Measurements from ENCODE around the gene KIZ. TPM values are rescaled to one million over a fixed set of nuclear protein-coding genes. Genes with fewer than 3 reads are reported as not detected.

The KIZ gene
- total RNA-seq, 1 donor from 2014 or later: 25.0 TPM

DNA sequence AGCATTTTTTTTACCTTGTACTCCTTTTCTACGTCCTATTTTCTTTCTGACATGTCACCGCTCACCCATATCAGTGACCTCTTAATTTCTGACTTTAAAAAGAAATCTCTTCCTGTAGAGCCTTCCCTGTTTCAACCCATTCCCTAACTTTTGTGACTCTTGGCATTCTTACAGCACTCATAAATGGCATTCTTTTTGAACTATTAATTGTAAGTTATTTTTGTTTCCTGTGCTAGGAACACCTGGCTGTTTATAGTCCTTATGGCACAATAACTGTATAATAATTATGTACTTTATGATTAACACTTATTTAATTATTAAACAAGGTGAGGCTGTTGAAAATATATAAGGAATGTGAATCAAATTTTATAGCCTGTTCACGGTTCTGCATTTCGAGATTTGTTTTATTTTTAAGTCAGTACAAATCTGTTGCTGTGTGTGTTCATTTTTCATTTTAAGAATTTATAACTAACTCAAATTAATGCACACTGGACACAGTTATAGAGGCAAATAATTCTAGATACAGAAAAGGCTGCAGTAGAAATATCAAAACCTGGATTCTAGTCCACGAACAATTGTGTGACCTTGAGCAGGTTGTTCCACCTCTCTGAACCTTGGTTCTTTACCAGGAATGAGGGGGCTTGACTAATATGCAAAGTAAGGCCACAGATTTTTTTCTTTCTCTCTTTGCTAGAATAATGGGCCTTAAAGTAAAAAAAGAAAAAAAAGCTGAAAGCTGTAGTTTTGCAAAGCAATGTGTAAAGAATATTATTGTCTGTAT lies 1.5 kb downstream of the KIZ start:
- Histone ChIP-seq H3K4me1 (peaks cover 16% of the 10 kb centered on the region), H3K36me3 (no peaks in the 10 kb centered on the region), H3K27ac (peak overlapping the region; percentile 85), H3K27me3 (no peaks in the 10 kb centered on the region), H3K9me3 (no peaks in the 10 kb centered on the region), H3K4me3 (peak overlapping the region in 1 of 2 donors; percentile 89)
- TF ChIP-seq, protein P1, sequence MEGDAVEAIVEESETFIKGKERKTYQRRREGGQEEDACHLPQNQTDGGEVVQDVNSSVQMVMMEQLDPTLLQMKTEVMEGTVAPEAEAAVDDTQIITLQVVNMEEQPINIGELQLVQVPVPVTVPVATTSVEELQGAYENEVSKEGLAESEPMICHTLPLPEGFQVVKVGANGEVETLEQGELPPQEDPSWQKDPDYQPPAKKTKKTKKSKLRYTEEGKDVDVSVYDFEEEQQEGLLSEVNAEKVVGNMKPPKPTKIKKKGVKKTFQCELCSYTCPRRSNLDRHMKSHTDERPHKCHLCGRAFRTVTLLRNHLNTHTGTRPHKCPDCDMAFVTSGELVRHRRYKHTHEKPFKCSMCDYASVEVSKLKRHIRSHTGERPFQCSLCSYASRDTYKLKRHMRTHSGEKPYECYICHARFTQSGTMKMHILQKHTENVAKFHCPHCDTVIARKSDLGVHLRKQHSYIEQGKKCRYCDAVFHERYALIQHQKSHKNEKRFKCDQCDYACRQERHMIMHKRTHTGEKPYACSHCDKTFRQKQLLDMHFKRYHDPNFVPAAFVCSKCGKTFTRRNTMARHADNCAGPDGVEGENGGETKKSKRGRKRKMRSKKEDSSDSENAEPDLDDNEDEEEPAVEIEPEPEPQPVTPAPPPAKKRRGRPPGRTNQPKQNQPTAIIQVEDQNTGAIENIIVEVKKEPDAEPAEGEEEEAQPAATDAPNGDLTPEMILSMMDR (IDR thresholded peaks at IDR 0.05): no peak
- TF ChIP-seq POLR2A (IDR thresholded peaks at IDR 0.05) (no peak), POLR2AphosphoS5 (IDR thresholded peaks at IDR 0.05; ENCODE audit: insufficient read depth in 1 of 2, low read depth in 1 of 2) (no peak)
- DNase-seq (ENCODE audit: extremely low spot score in 2 of 2): no peak
- intact Hi-C loops (cut with DNase I): no loop called here

DNA sequence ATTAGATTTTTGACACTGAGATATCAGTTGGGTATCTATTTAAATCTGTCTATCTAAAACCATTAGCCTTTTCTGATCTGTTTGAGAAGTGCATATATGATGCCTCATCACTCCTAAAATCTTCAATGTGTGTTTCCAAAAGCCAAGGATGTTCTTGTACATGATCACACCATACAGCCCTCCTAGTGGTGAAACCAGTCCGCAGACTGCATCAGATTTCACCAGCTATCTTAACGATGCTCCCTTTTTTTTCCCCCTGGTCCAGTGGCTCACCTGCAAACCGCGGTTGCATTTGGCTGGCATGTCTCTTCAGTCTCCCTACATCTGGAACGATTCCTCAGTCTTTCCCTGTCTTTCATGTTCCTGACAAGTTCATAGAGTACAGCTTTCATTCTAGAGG lies 4.0 kb downstream of the KIZ start:
- Histone ChIP-seq H3K36me3 (peaks cover 0 to 10% of the 10 kb centered on the region in 2 donors), H3K9me3 (no peaks in the 10 kb centered on the region), H3K4me1 (peaks cover 16% of the 10 kb centered on the region), H3K27me3 (no peaks in the 10 kb centered on the region), H3K27ac (no peak overlapping the region), H3K4me3 (no peak overlapping the region)
- TF ChIP-seq, protein P1 (IDR thresholded peaks at IDR 0.05): no peak
- no peak for TF ChIP-seq POLR2AphosphoS5 (IDR thresholded peaks at IDR 0.05; ENCODE audit: insufficient read depth in 1 of 2, low read depth in 1 of 2)
- no peak for TF ChIP-seq POLR2A (IDR thresholded peaks at IDR 0.05)
- DNase-seq (ENCODE audit: extremely low spot score in 2 of 2): no peak
- intact Hi-C loops (cut with DNase I): no loop called here

- Histone ChIP-seq H3K9me3 (no peaks in the 10 kb centered on the region), H3K27me3 (no peaks in the 10 kb centered on the region), H3K4me1 (no peaks in the 10 kb centered on the region), H3K27ac (no peak overlapping the region), H3K36me3 (peaks cover 0 to 10% of the 10 kb centered on the region in 2 donors), H3K4me3 (no peak overlapping the region)
- TF ChIP-seq, protein P1 (IDR thresholded peaks at IDR 0.05): no peak
- TF ChIP-seq POLR2AphosphoS5 (IDR thresholded peaks at IDR 0.05; ENCODE audit: insufficient read depth in 1 of 2, low read depth in 1 of 2) (no peak), POLR2A (IDR thresholded peaks at IDR 0.05) (no peak)
- no peak for DNase-seq (ENCODE audit: extremely low spot score in 2 of 2)
- intact Hi-C loops (cut with DNase I): no loop called here
These were observed 7.5 kb downstream of the KIZ start for GRCh38 chr20:21133404-21133803.

DNA sequence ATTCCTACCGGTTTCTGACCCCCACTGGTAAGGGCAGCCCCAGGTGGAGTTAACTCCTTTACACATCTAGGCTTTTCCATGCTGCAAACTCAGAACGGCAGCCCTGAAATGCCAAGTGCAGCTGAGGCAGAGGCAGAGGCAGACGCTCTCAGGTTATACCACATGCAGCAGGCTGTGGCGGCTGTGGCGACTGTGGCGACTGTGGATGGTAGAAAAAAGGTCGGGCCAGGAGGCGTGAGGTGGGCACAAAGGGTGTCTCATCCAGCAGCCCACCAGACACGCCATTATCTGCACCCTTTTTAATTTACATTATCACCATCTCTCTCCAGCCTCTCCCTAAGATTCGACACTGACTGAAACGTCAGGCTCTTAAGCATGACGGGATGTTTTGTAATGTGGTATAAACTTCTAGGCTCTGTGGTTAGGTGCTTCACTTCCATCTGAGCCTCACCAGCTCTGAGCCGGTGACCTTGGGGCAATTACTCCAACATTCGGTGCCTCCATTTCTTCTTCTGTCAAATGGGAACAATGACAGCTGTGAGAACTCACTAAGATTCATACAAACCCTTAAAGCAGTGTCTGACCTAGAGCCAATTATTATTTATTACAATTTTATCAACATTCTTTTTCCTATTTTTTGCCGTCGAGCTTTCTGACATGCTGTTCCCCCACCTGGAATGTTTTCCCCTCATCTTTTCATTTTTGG lies 8.2 kb downstream of the KIZ start:
- Histone ChIP-seq H3K27me3 (no peaks in the 10 kb centered on the region), H3K27ac (no peak overlapping the region), H3K36me3 (peaks cover 0 to 10% of the 10 kb centered on the region in 2 donors), H3K4me3 (no peak overlapping the region), H3K4me1 (no peaks in the 10 kb centered on the region), H3K9me3 (no peaks in the 10 kb centered on the region)
- DNase-seq (ENCODE audit: extremely low spot score in 2 of 2): no peak
- TF ChIP-seq, protein P1 (IDR thresholded peaks at IDR 0.05): no peak
- no peak for TF ChIP-seq POLR2AphosphoS5 (IDR thresholded peaks at IDR 0.05; ENCODE audit: insufficient read depth in 1 of 2, low read depth in 1 of 2)
- no peak for TF ChIP-seq POLR2A (IDR thresholded peaks at IDR 0.05)
- intact Hi-C loops (cut with DNase I): no loop called here
